HG03378 (cell line): ENCODE results near the gene CDRT15.
"Not testable (repeated sequence)": the region's sequence is repeated elsewhere in the genome, so short reads cannot be mapped to it uniquely, and the experiment has no call there.

Experiments used
- ATAC-seq: cut with Tn5 transposase; IDR thresholded peaks from one replicate; pipeline ENCODE4 v1.9.1; 2021; ENCODE audit warnings: mild to moderate bottlenecking, moderate library complexity; ENCODE audit not compliant: unreplicated experiment

CDRT15 gene

GRCh38 chr17:14207791-14208190 lies 28.9 kb downstream of the CDRT15 start:
- no peak for ATAC-seq

DNA sequence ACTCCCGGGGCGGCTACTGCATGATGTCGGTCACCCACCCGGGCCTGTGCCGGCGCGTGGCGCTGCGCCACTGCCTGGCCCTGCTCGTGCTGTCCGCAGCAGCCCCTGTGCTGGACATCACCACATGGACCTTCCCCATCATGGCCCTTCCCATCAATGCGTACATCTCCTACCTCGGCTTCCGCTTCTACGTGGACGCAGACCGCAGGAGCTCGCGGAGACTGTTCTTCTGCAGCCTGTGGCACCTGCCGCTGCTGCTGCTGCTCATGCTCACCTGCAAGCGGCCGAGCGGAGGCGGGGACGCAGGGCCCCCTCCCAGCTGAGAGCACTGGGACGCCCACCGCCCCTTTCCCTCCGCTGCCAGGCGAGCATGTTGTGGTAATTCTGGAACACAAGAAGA lies 29.8 kb downstream of the CDRT15 start:
- ATAC-seq = no peak

DNA sequence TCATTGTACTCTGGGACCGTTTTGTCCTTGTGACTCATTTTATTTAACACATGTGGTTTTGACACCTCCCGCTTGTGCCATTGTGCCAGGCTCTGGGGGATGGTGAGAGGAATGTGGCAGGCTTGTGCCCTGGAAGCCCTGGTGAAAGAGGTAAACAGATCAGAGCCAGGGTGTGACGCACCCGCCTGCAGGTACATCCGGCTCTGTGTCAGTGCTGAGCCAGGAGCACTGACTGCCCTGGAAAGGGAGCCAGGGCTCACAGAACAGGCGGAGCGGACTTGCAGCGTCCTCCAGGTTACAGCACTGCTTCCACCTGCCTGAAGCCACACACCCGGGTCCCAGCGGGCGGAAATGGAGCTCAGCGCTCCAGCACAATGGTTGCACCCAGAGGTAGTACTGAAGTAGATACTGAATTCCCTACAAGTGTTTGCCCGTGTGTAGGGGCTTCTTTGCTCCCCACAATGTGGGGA lies 30.6 kb downstream of the CDRT15 start:
- ATAC-seq = no peak

DNA sequence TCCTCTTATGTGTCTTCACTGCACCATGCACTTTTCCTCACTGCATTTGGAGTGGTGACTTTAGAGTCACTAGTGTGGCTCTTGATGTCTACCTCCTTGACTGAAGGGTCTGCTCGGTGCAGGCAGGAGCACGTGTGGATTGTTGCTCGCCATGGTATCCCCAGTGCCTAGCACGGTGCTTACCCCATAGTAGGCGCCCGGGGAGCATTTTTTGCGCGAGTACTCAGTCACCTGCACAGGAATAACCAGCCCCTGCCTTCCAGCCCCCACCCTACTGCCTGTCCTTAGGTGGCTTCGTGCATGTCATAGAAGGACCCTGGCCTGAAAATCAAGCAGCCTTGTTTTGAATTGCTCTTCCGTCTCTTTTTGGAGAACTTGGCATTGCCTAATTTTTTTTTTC lies 31.3 kb downstream of the CDRT15 start:
- ATAC-seq = no peak

GRCh38 chr17:14204546-14204945 lies 32.1 kb downstream of the CDRT15 start:
- no peak for ATAC-seq

DNA sequence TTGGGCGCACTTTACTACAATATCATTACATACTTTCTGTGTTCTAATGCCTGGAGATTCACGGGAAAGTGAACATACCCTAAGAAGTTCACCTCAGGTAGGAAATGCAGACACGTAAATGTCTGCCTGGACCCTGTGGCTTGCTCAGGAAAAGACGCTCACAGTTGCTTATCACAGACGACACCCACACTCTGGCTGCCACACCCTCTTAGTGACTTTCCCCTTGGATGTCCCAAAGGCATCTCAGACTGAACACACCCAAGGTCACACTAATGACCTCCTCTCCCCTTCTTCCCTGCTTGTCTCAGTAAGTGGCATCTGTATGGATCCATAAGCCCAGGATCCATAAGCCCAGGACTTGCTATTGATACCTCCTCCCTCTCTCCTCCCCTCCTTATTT lies 32.6 kb downstream of the CDRT15 start:
- ATAC-seq = no peak

- ATAC-seq = no peak
These were observed 33.3 kb downstream of the CDRT15 start for GRCh38 chr17:14203388-14203787.

- no peak for ATAC-seq
These were observed 34.1 kb downstream of the CDRT15 start for GRCh38 chr17:14202388-14203166.

- ATAC-seq = no peak
These were observed 34.7 kb downstream of the CDRT15 start for GRCh38 chr17:14201988-14202380.

GRCh38 chr17:14201021-14201987 lies 35.4 kb downstream of the CDRT15 start:
- no peak for ATAC-seq

DNA sequence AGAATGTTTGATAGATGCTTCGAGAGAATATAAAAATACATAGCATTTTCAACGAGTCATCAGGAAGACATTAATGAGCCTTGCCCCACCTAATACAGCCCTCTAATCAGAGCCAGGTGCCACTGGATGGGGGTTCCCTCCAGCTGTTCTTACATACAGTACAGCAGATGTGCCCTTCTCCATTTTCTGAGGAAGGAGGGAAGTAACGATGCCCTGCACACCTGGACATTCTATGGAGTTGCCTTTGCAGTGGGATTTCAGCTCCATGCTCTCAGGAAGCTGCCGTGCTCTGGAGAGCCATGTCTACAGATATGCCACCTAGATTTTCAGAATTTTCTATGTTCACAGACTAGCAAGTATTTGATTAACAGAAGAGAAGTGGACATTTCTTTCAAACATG lies 36.3 kb downstream of the CDRT15 start:
- ATAC-seq = no peak

- no peak for ATAC-seq
These were observed 37.1 kb downstream of the CDRT15 start for GRCh38 chr17:14199601-14200000.

DNA sequence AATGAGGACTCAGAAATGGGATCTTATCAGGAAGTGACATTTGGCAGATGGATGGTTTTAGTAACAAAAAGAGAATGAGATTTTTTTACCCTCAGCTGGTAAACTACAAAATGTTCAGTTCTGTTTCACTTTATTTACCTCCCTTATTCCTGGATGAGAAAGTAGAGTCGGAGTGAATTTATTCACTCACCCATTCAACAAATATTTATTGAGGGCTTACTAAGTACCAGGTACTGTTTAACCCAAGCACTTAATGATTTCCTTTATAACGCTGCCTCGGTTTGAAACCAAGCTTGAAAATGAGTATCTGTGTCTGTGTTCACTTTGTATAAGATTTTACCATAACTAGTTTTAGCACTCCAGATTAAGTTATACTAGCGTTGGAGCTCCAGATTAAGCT lies 38.1 kb downstream of the CDRT15 start:
- ATAC-seq = no peak

GRCh38 chr17:14198013-14198412 lies 38.6 kb downstream of the CDRT15 start:
- ATAC-seq = no peak

DNA sequence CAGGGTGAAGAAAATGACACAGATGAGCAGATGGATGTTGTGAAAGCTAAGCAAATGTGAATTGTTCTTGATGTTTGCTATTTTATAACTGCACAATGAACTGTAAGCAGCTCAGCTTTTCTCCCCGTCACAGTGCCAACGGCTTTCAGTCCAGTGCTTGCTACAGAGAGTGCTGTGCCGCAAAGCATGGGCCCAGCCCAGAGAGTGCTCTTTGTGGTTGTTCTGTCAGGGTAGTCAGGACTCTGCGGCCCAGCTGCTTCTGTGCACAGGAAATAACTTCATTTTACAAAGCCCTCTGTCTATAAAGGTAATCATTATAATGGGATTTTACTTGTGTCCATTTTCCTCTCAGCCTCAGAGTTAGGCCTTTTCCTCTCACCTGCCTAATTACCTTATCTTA lies 39.1 kb downstream of the CDRT15 start:
- ATAC-seq = no peak

GRCh38 chr17:14197057-14197456 lies 39.6 kb downstream of the CDRT15 start:
- no peak for ATAC-seq

DNA sequence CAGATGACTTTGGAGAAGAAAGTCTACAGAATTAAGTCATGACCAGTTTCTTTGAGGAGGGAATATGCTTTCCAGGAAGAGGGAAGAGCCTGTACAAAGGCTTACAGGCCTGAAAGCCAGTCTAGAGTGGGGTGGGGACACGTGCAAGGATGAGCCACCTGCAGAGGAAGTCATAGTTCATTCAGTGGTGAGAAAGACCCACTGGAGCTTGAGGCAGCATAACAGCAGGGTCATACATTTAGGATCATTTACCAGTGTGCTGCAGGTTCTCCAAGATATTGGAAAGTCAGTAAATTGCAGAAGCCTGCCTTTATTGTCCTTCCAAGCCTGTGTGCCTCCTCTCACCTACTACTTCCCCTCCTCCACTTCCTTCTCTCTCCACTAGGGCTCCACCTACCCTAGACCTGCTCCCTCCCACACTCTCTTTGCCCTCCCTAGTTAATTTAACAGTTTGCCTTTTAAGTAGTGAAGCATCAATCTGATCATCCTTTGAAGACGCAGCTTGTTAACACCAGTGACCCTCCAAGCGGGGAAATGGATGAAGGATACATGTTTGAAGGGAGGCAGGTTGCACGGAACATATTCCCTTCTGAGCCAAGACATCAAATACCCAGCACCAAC lies 40.2 kb downstream of the CDRT15 start:
- no peak for ATAC-seq

DNA sequence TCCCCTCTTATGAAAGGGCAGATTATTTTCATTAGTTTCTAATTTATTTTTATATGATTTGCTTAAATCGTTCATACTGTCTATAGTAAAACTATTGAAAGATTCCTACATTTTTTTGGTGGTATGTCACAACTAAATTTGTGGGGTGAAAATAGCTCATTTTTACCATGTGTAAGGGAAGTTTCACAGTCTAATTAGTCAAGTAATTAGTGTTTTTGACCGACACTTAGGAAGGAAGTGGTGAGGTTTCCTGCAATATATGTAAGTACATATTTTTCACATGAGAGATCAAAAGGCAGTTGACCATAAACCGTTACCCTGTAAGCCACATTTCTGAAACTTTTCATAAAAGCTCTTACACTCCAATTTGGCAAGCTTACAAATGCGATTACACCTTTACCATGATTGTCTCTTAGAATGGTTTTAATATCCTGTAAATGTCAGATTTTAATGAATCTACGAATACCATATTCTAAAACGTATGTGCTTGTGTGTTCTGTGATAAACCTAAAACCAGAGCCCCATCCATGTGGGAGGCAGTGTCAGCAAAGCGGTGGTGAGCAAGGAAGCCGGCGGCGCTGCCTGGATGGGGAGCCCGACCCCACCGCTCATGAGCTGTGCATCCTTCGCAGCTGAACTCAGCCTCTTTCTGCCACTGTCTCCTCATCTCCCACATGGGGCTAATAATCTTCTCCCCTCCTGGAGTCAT lies 43.9 kb downstream of the CDRT15 start:
- ATAC-seq = peak; percentile 69

DNA sequence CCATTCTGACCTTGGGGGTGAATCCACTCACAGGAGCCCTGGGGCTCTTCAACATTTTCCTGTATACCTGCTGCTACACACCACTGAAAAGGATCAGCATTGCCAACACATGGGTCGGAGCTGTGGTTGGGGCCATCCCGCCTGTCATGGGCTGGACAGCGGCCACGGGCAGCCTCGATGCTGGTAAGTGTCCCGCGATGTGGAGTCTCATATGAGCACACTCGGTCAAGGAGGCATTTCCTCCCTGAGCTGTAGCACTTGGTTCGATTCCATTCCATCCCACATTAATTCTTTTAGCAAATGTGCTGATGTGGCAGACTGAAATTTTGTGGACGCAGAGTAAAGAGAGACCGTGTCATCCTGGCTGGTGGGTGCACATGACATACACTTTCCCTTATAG lies 44.6 kb downstream of the CDRT15 start:
- not testable (repeated sequence) for ATAC-seq

DNA sequence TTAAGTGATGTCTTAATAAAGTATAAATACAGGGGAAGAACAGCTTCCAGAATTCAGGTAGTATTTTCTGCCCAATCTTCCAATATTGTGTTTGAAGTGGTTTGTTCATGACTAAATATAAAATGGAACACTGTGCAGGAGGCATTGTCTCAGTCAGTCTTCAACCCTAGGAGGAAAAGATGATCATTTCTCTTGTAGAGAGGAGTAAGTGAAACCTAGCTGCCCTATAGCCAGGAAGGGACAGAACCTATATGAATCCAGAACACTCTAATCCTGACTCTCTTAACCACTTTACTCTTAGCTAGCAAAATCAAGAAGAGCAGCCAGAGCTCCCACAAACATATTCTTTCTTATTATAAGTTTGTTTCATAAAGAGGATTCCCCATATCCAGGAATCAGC lies 45.2 kb downstream of the CDRT15 start:
- not testable (repeated sequence) for ATAC-seq

DNA sequence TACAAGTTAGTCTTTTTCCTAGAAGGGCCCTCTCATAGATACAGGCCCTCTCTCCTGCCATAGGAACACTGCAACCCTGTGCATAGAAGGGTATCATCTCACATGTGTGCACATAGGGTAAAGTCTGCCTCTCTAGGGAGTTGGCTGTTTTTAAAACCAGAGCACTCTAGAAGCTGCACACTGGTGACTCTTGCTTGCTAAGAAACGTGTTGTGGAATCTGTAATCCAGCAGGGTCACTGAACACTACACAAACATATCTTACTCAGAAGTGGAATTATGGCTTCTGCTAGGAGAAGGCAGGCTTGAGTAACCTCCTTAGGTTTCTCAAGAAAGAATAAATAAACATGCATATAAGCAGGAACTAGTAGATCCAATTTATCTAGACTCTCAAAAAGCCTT lies 45.9 kb downstream of the CDRT15 start:
- ATAC-seq = not testable (repeated sequence)
